HG03135 (cell line): Measurements from ENCODE around the gene GPC1.

ENCODE experiments used
- ATAC-seq: cut with Tn5 transposase; IDR thresholded peaks from one replicate; pipeline ENCODE4 v1.9.1; 2021; ENCODE audit warnings: mild to moderate bottlenecking, moderate library complexity; ENCODE audit not compliant: unreplicated experiment

GPC1 gene

GRCh38 chr2:240411261-240412160, 24.0 kb upstream of the GPC1 start:
- no peak for ATAC-seq

GRCh38 chr2:240412211-240412861, 23.1 kb upstream of the GPC1 start:
- no peak for ATAC-seq

GRCh38 chr2:240412975-240413812, 22.3 kb upstream of the GPC1 start:
- ATAC-seq = no peak

- no peak for ATAC-seq
Measured at GRCh38 chr2:240413813-240414429, 21.5 kb upstream of the GPC1 start.

- no peak for ATAC-seq
Measured at GRCh38 chr2:240416821-240417220, 18.6 kb upstream of the GPC1 start.

- ATAC-seq = no peak
Measured at GRCh38 chr2:240418311-240418710, 17.2 kb upstream of the GPC1 start.

GRCh38 chr2:240419271-240419670, 16.2 kb upstream of the GPC1 start:
- ATAC-seq = no peak

- no peak for ATAC-seq
Measured at GRCh38 chr2:240419723-240420122, 15.7 kb upstream of the GPC1 start.

GRCh38 chr2:240420206-240421104, 15.0 kb upstream of the GPC1 start:
- no peak for ATAC-seq

- no peak for ATAC-seq
Measured at GRCh38 chr2:240421381-240421780, 14.1 kb upstream of the GPC1 start.

GRCh38 chr2:240422658-240423329, 12.7 kb upstream of the GPC1 start:
- ATAC-seq = no peak

- no peak for ATAC-seq
Measured at GRCh38 chr2:240423788-240424191, 11.7 kb upstream of the GPC1 start.

GRCh38 chr2:240424341-240425235, 10.9 kb upstream of the GPC1 start:
- ATAC-seq = no peak

GRCh38 chr2:240425236-240425615, 10.2 kb upstream of the GPC1 start:
- no peak for ATAC-seq

GRCh38 chr2:240425697-240426096, 9.8 kb upstream of the GPC1 start:
- no peak for ATAC-seq

GRCh38 chr2:240426845-240427721, 8.4 kb upstream of the GPC1 start:
- ATAC-seq = no peak

GRCh38 chr2:240427729-240428128, 7.7 kb upstream of the GPC1 start:
- ATAC-seq = no peak
